Measurements from ENCODE around the gene SLC12A2.

The SLC12A2 gene

GRCh38 chr5:128093368-128093767 lies 9.8 kb downstream of the SLC12A2 start:
- Histone ChIP-seq H3K36me3 (ENCODE audit: control insufficient read depth, insufficient read depth, low read length) (no peaks in the 10 kb centered on the region), H3K9me3 (ENCODE audit: control insufficient read depth, low read length) (no peaks in the 10 kb centered on the region), H3K4me1 (ENCODE audit: control insufficient read depth, insufficient read depth, low read length, poor library complexity, severe bottlenecking) (no peaks in the 10 kb centered on the region), H3K27me3 (replicated peaks; ENCODE audit: control insufficient read depth, insufficient read depth, low read length, poor library complexity, severe bottlenecking) (no peaks in the 10 kb centered on the region), H3K4me3 (ENCODE audit: insufficient read depth, low read depth, low read length, poor library complexity, severe bottlenecking) (no peak overlapping the region), H3K27ac (ENCODE audit: insufficient read depth, low read length, poor library complexity, severe bottlenecking) (no peak overlapping the region)
- DNase-seq = no peak

DNA sequence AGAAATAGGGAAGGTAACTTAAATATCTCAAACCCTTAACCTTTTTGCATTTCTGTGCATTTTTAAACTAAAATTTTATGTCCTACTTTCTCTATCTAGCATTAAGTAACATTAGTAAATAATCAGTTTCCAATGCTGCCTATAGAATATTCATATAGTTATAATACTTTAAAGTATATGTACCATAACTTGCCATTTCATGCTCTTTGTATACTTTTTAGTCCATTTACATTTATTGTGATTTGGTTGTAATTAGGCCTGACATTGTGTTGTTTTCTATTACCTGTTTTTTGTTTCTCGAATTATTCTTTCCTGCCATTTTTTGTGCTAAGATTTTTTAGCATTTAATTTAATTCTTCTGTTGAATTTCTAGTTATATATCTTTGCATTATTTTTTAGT lies 13.7 kb downstream of the SLC12A2 start:
- no peak overlapping the region for H3K27ac ChIP-seq (ENCODE audit: insufficient read depth, low read length, poor library complexity, severe bottlenecking)
- no peaks in the 10 kb centered on the region for H3K4me1 ChIP-seq (ENCODE audit: control insufficient read depth, insufficient read depth, low read length, poor library complexity, severe bottlenecking)
- no peaks in the 10 kb centered on the region for H3K27me3 ChIP-seq (replicated peaks; ENCODE audit: control insufficient read depth, insufficient read depth, low read length, poor library complexity, severe bottlenecking)
- no peak overlapping the region for H3K4me3 ChIP-seq (ENCODE audit: insufficient read depth, low read depth, low read length, poor library complexity, severe bottlenecking)
- H3K36me3 ChIP-seq (ENCODE audit: control insufficient read depth, insufficient read depth, low read length) = no peaks in the 10 kb centered on the region
- no peak for DNase-seq
- H3K9me3 ChIP-seq (ENCODE audit: control insufficient read depth, low read length) = no peaks in the 10 kb centered on the region

- DNase-seq = no peak
- H3K27me3 ChIP-seq (replicated peaks; ENCODE audit: control insufficient read depth, insufficient read depth, low read length, poor library complexity, severe bottlenecking) = no peaks in the 10 kb centered on the region
- H3K9me3 ChIP-seq (ENCODE audit: control insufficient read depth, low read length) = no peaks in the 10 kb centered on the region
- no peaks in the 10 kb centered on the region for H3K4me1 ChIP-seq (ENCODE audit: control insufficient read depth, insufficient read depth, low read length, poor library complexity, severe bottlenecking)
- H3K36me3 ChIP-seq (ENCODE audit: control insufficient read depth, insufficient read depth, low read length) = no peaks in the 10 kb centered on the region
- no peak overlapping the region for H3K27ac ChIP-seq (ENCODE audit: insufficient read depth, low read length, poor library complexity, severe bottlenecking)
- no peak overlapping the region for H3K4me3 ChIP-seq (ENCODE audit: insufficient read depth, low read depth, low read length, poor library complexity, severe bottlenecking)
Measured at GRCh38 chr5:128097781-128098180, 14.2 kb downstream of the SLC12A2 start.

GRCh38 chr5:128099944-128100343 lies 16.4 kb downstream of the SLC12A2 start:
- Histone ChIP-seq H3K36me3 (ENCODE audit: control insufficient read depth, insufficient read depth, low read length) (no peaks in the 10 kb centered on the region), H3K4me1 (ENCODE audit: control insufficient read depth, insufficient read depth, low read length, poor library complexity, severe bottlenecking) (no peaks in the 10 kb centered on the region), H3K27me3 (replicated peaks; ENCODE audit: control insufficient read depth, insufficient read depth, low read length, poor library complexity, severe bottlenecking) (no peaks in the 10 kb centered on the region), H3K9me3 (ENCODE audit: control insufficient read depth, low read length) (no peaks in the 10 kb centered on the region), H3K4me3 (ENCODE audit: insufficient read depth, low read depth, low read length, poor library complexity, severe bottlenecking) (no peak overlapping the region), H3K27ac (ENCODE audit: insufficient read depth, low read length, poor library complexity, severe bottlenecking) (no peak overlapping the region)
- DNase-seq = no peak

- H3K27me3 ChIP-seq (replicated peaks; ENCODE audit: control insufficient read depth, insufficient read depth, low read length, poor library complexity, severe bottlenecking) = no peaks in the 10 kb centered on the region
- H3K27ac ChIP-seq (ENCODE audit: insufficient read depth, low read length, poor library complexity, severe bottlenecking) = no peak overlapping the region
- no peaks in the 10 kb centered on the region for H3K4me1 ChIP-seq (ENCODE audit: control insufficient read depth, insufficient read depth, low read length, poor library complexity, severe bottlenecking)
- no peaks in the 10 kb centered on the region for H3K36me3 ChIP-seq (ENCODE audit: control insufficient read depth, insufficient read depth, low read length)
- DNase-seq = no peak
- no peak overlapping the region for H3K4me3 ChIP-seq (ENCODE audit: insufficient read depth, low read depth, low read length, poor library complexity, severe bottlenecking)
- no peaks in the 10 kb centered on the region for H3K9me3 ChIP-seq (ENCODE audit: control insufficient read depth, low read length)
Measured at GRCh38 chr5:128100860-128101557, 17.4 kb downstream of the SLC12A2 start.

DNA sequence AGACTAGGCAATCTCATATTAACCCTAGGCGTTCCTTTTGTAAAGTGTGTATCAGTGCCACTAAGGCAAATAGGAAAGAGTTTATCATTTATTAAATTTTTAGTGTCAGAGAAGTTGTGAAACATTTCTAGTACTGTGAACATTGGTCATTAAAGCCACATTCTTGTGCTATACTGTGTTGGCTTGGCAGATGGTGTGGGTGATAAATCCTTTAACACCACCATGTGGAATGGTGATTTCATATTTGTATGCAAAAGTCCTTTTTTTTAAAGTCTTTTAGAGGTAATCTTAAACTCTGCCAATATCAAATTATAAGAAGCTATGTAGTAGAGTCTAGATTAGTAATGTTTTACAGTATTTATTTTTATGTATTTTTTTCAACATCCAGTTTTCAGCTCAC lies 18.1 kb downstream of the SLC12A2 start:
- Histone ChIP-seq H3K36me3 (ENCODE audit: control insufficient read depth, insufficient read depth, low read length) (no peaks in the 10 kb centered on the region), H3K4me3 (ENCODE audit: insufficient read depth, low read depth, low read length, poor library complexity, severe bottlenecking) (no peak overlapping the region), H3K27me3 (replicated peaks; ENCODE audit: control insufficient read depth, insufficient read depth, low read length, poor library complexity, severe bottlenecking) (no peaks in the 10 kb centered on the region), H3K9me3 (ENCODE audit: control insufficient read depth, low read length) (no peaks in the 10 kb centered on the region), H3K27ac (ENCODE audit: insufficient read depth, low read length, poor library complexity, severe bottlenecking) (no peak overlapping the region), H3K4me1 (ENCODE audit: control insufficient read depth, insufficient read depth, low read length, poor library complexity, severe bottlenecking) (no peaks in the 10 kb centered on the region)
- DNase-seq = no peak

- no peaks in the 10 kb centered on the region for H3K4me1 ChIP-seq (ENCODE audit: control insufficient read depth, insufficient read depth, low read length, poor library complexity, severe bottlenecking)
- H3K27ac ChIP-seq (ENCODE audit: insufficient read depth, low read length, poor library complexity, severe bottlenecking) = no peak overlapping the region
- H3K36me3 ChIP-seq (ENCODE audit: control insufficient read depth, insufficient read depth, low read length) = no peaks in the 10 kb centered on the region
- H3K27me3 ChIP-seq (replicated peaks; ENCODE audit: control insufficient read depth, insufficient read depth, low read length, poor library complexity, severe bottlenecking) = no peaks in the 10 kb centered on the region
- H3K4me3 ChIP-seq (ENCODE audit: insufficient read depth, low read depth, low read length, poor library complexity, severe bottlenecking) = no peak overlapping the region
- H3K9me3 ChIP-seq (ENCODE audit: control insufficient read depth, low read length) = no peaks in the 10 kb centered on the region
- no peak for DNase-seq
Measured at GRCh38 chr5:128105203-128105602, 21.6 kb downstream of the SLC12A2 start.

DNA sequence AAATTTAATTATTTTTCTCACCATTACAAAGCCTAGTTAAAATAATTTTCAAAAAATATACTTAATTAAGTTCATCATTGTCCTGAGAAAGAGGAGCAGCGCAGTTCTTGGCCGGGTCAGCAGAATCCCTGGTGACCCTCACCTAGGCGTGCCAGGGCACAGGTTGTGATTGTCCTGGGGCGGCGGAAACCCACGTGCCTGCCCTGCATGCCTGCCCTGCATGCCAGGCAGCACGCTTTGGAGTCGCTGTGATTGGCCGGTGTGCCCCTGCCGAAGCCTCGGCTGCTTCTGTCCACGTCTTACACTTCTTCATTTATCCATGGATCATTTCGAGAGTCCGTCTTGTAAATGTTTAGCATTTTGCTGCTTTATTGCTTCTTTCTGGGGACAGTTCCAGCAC lies 25.6 kb downstream of the SLC12A2 start:
- Histone ChIP-seq H3K36me3 (ENCODE audit: control insufficient read depth, insufficient read depth, low read length) (peaks cover 3% of the 10 kb centered on the region), H3K27ac (ENCODE audit: insufficient read depth, low read length, poor library complexity, severe bottlenecking) (no peak overlapping the region), H3K27me3 (replicated peaks; ENCODE audit: control insufficient read depth, insufficient read depth, low read length, poor library complexity, severe bottlenecking) (no peaks in the 10 kb centered on the region), H3K9me3 (ENCODE audit: control insufficient read depth, low read length) (no peaks in the 10 kb centered on the region), H3K4me3 (ENCODE audit: insufficient read depth, low read depth, low read length, poor library complexity, severe bottlenecking) (no peak overlapping the region), H3K4me1 (ENCODE audit: control insufficient read depth, insufficient read depth, low read length, poor library complexity, severe bottlenecking) (no peaks in the 10 kb centered on the region)
- DNase-seq = no peak

GRCh38 chr5:128109766-128110165 lies 26.2 kb downstream of the SLC12A2 start:
- DNase-seq = no peak
- H3K9me3 ChIP-seq (ENCODE audit: control insufficient read depth, low read length) = no peaks in the 10 kb centered on the region
- H3K27ac ChIP-seq (ENCODE audit: insufficient read depth, low read length, poor library complexity, severe bottlenecking) = no peak overlapping the region
- H3K4me1 ChIP-seq (ENCODE audit: control insufficient read depth, insufficient read depth, low read length, poor library complexity, severe bottlenecking) = no peaks in the 10 kb centered on the region
- peaks cover 5% of the 10 kb centered on the region for H3K36me3 ChIP-seq (ENCODE audit: control insufficient read depth, insufficient read depth, low read length)
- no peaks in the 10 kb centered on the region for H3K27me3 ChIP-seq (replicated peaks; ENCODE audit: control insufficient read depth, insufficient read depth, low read length, poor library complexity, severe bottlenecking)
- no peak overlapping the region for H3K4me3 ChIP-seq (ENCODE audit: insufficient read depth, low read depth, low read length, poor library complexity, severe bottlenecking)

DNA sequence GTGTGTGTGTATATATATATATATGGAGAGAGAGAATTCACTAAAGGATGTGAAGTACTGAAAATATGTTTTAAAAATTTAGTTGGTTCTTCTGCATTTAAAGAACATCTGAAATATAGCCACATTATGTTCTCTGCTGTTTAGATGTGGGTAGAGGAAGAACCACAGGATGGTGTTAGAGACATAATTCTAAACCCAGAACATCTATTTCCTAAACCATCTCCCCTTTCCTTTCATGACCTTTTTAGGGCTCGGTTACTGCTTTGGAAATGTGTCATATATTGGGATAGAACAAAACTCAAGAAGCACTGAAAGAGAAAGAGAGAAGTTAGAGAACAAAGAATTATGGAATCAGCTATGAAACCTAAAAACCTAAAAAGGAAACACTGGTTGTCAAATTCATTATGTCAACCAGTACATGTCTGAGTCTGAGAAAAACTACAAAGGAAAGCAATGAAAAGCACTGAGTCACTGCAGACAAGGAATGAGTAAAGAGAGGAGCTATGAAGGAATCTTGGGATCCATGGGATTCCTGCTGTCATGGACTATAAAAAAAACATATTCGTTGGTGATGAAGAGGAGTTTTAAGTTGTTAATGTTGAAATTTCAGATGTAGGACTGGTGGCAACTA lies 28.4 kb downstream of the SLC12A2 start:
- Histone ChIP-seq H3K27me3 (replicated peaks; ENCODE audit: control insufficient read depth, insufficient read depth, low read length, poor library complexity, severe bottlenecking) (no peaks in the 10 kb centered on the region), H3K27ac (ENCODE audit: insufficient read depth, low read length, poor library complexity, severe bottlenecking) (no peak overlapping the region), H3K4me1 (ENCODE audit: control insufficient read depth, insufficient read depth, low read length, poor library complexity, severe bottlenecking) (no peaks in the 10 kb centered on the region), H3K4me3 (ENCODE audit: insufficient read depth, low read depth, low read length, poor library complexity, severe bottlenecking) (no peak overlapping the region), H3K9me3 (ENCODE audit: control insufficient read depth, low read length) (no peaks in the 10 kb centered on the region), H3K36me3 (ENCODE audit: control insufficient read depth, insufficient read depth, low read length) (peaks cover 17% of the 10 kb centered on the region)
- no peak for DNase-seq
